HepG2 (cell line): ENCODE measurements around the gene ELL. TPM values are rescaled to one million over a fixed set of nuclear protein-coding genes. Genes with fewer than 3 reads are reported as not detected.

Experiments used
- NR2F6 ChIP-seq, 2 experiments: IDR thresholded peaks; 2 replicates each; pipeline ENCODE4 v1.6.1; 2016; ENCODE audit warnings: antibody characterized with exemption in 1 of 2, mild to moderate bottlenecking in 1 of 2
- RFX5 ChIP-seq: IDR thresholded peaks from 2 replicates; pipeline ENCODE4 v1.6.1; 2011; ENCODE audit warnings: low read depth, low read length, improper control_type of control experiment
- ZKSCAN5 ChIP-seq: sonication (generic); formaldehyde crosslinking; IDR thresholded peaks from 2 replicates; pipeline ENCODE4 v1.5.1; 2020; ENCODE audit warnings: mild to moderate bottlenecking, missing genetic modification reagents
- ZNF232 ChIP-seq: sonication (generic); formaldehyde crosslinking; IDR thresholded peaks from 2 replicates; pipeline ENCODE4 v1.4.0; 2020; ENCODE audit warnings: missing genetic modification reagents, borderline replicate concordance
- ZNF234 ChIP-seq: sonication (generic); formaldehyde crosslinking; conservative IDR thresholded peaks from 2 replicates; pipeline ENCODE4 v1.5.1; 2020; ENCODE audit warnings: mild to moderate bottlenecking, missing genetic modification reagents
- ZNF326 ChIP-seq: sonication (generic); formaldehyde crosslinking; IDR thresholded peaks from 2 replicates; pipeline ENCODE4 v1.4.0; 2020; ENCODE audit warnings: missing genetic modification reagents, borderline replicate concordance
- ZNF484 ChIP-seq: sonication (generic); formaldehyde crosslinking; IDR thresholded peaks from 2 replicates; pipeline ENCODE4 v1.5.1; 2020; ENCODE audit warnings: mild to moderate bottlenecking, low read depth, missing genetic modification reagents, borderline replicate concordance
- ZNF567 ChIP-seq: sonication (generic); formaldehyde crosslinking; IDR thresholded peaks from 2 replicates; pipeline ENCODE4 v1.8.1; 2023; ENCODE audit warnings: mild to moderate bottlenecking, missing genetic modification reagents, borderline replicate concordance
- ZSCAN29 ChIP-seq: sonication (generic); formaldehyde crosslinking; conservative IDR thresholded peaks from 2 replicates; pipeline ENCODE4 v1.4.0; 2020; ENCODE audit warnings: mild to moderate bottlenecking, missing genetic modification reagents
- polyA plus RNA-seq, 8 experiments: library from polyadenylated mRNA; depleted of rRNA in 3 of 8; stranded (reverse) in 7 of 8; unstranded in 1 of 8; fragments of >200 nt; fragmentation: Illumina TruSeq in 4 of 8; extraction: Trizol in 4 of 8; gene quantifications; 2 replicates each; pipeline versions ENCODE4 v1.2.1 to v1.2.3, GENCODE V29; 2011 to 2016; ENCODE audit warnings: low read depth in 4 of 8, missing spikeins in 1 of 8, mixed read lengths in 1 of 8; ENCODE audit not compliant: insufficient read depth in 1 of 8
- total RNA-seq, 5 experiments: library from RNA; depleted of rRNA; stranded (reverse); fragments of >200 nt; fragmentation: Illumina TruSeq; extraction: Trizol; gene quantifications; 2 replicates each; pipeline ENCODE4 v1.2.3, GENCODE V29; 2016; ENCODE audit warnings: low read depth in 1 of 5
- TF ChIP-seq, protein P1 (sequence below): sonication (generic); formaldehyde crosslinking; IDR thresholded peaks from 2 replicates; pipeline ENCODE4 v1.5.0; 2020; ENCODE audit warnings: mild to moderate bottlenecking, missing genetic modification reagents, moderate library complexity
- TF ChIP-seq, protein P2 (sequence below): sonication (generic); formaldehyde crosslinking; IDR thresholded peaks from 2 replicates; pipeline ENCODE4 v1.5.1; 2020; ENCODE audit warnings: missing genetic modification reagents, mild to moderate bottlenecking, borderline replicate concordance
- TF ChIP-seq, protein P3 (sequence below): sonication (generic); formaldehyde crosslinking; conservative IDR thresholded peaks from 2 replicates; pipeline ENCODE4 v1.4.0; 2020; ENCODE audit warnings: missing genetic modification reagents
- TF ChIP-seq, protein P4 (sequence below): IDR thresholded peaks from 2 replicates; pipeline ENCODE4 v1.6.1; 2016; ENCODE audit warnings: low read depth, missing genetic modification reagents, missing compliant biosample characterization
- TF ChIP-seq, protein P5 (sequence below): sonication (generic); formaldehyde crosslinking; IDR thresholded peaks from 2 replicates; pipeline ENCODE4 v1.5.1; 2020; ENCODE audit warnings: missing genetic modification reagents, mild to moderate bottlenecking, borderline replicate concordance

ELL gene
- total and polyA plus RNA-seq, 2 of the 13 experiments (the other 11 are each of a cell fraction or from before 2014, with no cell fraction given): 3.7 to 5.4 TPM

DNA sequence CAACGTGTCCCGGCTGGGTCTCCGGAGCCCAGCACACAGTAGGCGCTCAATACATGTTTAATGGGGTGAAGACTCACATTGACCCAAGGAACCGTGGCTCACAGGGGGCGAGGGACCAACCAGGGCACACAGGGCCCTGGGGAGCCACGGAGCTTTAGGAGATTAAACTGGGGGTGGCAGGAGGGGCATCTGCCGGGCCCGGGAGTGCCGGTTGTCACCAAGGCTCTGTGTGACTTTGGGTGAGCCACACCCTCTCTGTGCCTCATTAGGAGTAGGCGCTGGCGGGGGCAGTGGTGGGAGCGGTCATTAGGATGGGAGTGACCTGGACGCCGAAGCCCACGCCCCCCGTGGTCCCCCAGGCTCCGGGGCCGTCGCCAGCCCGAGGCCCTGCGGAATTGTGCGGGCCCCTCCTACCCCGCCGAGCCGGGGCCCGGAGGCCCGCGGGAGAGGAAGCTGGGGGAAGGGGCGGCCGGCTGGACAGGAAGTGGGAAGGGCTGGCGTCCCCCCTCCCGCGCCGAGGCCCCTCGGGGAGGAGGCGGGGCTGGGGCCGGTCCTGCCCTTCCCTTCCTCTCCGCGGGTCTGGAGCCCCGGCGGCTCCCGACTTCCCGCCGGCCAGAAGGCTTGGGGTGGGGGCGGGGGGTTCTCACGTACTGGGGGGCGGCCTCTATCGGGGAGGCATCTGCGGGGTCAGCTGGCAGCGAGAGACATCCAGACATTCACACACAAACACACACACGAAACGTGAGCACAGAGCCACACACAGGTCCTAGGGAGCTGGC, 104.4 kb downstream of the ELL start (continued):
- TF ChIP-seq, protein P1, sequence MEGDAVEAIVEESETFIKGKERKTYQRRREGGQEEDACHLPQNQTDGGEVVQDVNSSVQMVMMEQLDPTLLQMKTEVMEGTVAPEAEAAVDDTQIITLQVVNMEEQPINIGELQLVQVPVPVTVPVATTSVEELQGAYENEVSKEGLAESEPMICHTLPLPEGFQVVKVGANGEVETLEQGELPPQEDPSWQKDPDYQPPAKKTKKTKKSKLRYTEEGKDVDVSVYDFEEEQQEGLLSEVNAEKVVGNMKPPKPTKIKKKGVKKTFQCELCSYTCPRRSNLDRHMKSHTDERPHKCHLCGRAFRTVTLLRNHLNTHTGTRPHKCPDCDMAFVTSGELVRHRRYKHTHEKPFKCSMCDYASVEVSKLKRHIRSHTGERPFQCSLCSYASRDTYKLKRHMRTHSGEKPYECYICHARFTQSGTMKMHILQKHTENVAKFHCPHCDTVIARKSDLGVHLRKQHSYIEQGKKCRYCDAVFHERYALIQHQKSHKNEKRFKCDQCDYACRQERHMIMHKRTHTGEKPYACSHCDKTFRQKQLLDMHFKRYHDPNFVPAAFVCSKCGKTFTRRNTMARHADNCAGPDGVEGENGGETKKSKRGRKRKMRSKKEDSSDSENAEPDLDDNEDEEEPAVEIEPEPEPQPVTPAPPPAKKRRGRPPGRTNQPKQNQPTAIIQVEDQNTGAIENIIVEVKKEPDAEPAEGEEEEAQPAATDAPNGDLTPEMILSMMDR (CRISPR knock-in tag): no peak
- TF ChIP-seq NR2F6 (IDR thresholded peaks at IDR 0.05) (no peak), NR2F6 (CRISPR knock-in tag; IDR thresholded peaks at IDR 0.05) (no peak), ZNF234 (0 out of 2 replicates have a peak, but pooled peaks have one; percentile 46), ZNF567 (CRISPR knock-in tag) (peak; percentile 37; the same call in 1 of the 2 replicates), ZNF484 (CRISPR knock-in tag) (no peak), ZNF326 (CRISPR knock-in tag) (no peak), ZNF232 (no peak), ZSCAN29 (CRISPR knock-in tag) (no peak), ZKSCAN5 (no peak), RFX5 (no peak)
- TF ChIP-seq, protein P2, sequence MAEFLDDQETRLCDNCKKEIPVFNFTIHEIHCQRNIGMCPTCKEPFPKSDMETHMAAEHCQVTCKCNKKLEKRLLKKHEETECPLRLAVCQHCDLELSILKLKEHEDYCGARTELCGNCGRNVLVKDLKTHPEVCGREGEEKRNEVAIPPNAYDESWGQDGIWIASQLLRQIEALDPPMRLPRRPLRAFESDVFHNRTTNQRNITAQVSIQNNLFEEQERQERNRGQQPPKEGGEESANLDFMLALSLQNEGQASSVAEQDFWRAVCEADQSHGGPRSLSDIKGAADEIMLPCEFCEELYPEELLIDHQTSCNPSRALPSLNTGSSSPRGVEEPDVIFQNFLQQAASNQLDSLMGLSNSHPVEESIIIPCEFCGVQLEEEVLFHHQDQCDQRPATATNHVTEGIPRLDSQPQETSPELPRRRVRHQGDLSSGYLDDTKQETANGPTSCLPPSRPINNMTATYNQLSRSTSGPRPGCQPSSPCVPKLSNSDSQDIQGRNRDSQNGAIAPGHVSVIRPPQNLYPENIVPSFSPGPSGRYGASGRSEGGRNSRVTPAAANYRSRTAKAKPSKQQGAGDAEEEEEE (CRISPR knock-in tag): no peak
- TF ChIP-seq, protein P3, sequence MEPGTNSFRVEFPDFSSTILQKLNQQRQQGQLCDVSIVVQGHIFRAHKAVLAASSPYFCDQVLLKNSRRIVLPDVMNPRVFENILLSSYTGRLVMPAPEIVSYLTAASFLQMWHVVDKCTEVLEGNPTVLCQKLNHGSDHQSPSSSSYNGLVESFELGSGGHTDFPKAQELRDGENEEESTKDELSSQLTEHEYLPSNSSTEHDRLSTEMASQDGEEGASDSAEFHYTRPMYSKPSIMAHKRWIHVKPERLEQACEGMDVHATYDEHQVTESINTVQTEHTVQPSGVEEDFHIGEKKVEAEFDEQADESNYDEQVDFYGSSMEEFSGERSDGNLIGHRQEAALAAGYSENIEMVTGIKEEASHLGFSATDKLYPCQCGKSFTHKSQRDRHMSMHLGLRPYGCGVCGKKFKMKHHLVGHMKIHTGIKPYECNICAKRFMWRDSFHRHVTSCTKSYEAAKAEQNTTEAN (CRISPR knock-in tag): no peak
- TF ChIP-seq, protein P4, sequence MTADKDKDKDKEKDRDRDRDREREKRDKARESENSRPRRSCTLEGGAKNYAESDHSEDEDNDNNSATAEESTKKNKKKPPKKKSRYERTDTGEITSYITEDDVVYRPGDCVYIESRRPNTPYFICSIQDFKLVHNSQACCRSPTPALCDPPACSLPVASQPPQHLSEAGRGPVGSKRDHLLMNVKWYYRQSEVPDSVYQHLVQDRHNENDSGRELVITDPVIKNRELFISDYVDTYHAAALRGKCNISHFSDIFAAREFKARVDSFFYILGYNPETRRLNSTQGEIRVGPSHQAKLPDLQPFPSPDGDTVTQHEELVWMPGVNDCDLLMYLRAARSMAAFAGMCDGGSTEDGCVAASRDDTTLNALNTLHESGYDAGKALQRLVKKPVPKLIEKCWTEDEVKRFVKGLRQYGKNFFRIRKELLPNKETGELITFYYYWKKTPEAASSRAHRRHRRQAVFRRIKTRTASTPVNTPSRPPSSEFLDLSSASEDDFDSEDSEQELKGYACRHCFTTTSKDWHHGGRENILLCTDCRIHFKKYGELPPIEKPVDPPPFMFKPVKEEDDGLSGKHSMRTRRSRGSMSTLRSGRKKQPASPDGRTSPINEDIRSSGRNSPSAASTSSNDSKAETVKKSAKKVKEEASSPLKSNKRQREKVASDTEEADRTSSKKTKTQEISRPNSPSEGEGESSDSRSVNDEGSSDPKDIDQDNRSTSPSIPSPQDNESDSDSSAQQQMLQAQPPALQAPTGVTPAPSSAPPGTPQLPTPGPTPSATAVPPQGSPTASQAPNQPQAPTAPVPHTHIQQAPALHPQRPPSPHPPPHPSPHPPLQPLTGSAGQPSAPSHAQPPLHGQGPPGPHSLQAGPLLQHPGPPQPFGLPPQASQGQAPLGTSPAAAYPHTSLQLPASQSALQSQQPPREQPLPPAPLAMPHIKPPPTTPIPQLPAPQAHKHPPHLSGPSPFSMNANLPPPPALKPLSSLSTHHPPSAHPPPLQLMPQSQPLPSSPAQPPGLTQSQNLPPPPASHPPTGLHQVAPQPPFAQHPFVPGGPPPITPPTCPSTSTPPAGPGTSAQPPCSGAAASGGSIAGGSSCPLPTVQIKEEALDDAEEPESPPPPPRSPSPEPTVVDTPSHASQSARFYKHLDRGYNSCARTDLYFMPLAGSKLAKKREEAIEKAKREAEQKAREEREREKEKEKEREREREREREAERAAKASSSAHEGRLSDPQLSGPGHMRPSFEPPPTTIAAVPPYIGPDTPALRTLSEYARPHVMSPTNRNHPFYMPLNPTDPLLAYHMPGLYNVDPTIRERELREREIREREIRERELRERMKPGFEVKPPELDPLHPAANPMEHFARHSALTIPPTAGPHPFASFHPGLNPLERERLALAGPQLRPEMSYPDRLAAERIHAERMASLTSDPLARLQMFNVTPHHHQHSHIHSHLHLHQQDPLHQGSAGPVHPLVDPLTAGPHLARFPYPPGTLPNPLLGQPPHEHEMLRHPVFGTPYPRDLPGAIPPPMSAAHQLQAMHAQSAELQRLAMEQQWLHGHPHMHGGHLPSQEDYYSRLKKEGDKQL (CRISPR knock-in tag): no peak
- TF ChIP-seq, protein P5, sequence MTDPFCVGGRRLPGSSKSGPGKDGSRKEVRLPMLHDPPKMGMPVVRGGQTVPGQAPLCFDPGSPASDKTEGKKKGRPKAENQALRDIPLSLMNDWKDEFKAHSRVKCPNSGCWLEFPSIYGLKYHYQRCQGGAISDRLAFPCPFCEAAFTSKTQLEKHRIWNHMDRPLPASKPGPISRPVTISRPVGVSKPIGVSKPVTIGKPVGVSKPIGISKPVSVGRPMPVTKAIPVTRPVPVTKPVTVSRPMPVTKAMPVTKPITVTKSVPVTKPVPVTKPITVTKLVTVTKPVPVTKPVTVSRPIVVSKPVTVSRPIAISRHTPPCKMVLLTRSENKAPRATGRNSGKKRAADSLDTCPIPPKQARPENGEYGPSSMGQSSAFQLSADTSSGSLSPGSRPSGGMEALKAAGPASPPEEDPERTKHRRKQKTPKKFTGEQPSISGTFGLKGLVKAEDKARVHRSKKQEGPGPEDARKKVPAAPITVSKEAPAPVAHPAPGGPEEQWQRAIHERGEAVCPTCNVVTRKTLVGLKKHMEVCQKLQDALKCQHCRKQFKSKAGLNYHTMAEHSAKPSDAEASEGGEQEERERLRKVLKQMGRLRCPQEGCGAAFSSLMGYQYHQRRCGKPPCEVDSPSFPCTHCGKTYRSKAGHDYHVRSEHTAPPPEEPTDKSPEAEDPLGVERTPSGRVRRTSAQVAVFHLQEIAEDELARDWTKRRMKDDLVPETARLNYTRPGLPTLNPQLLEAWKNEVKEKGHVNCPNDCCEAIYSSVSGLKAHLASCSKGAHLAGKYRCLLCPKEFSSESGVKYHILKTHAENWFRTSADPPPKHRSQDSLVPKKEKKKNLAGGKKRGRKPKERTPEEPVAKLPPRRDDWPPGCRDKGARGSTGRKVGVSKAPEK (CRISPR knock-in tag): no peak
